CD4-positive, CD25-positive, alpha-beta regulatory T cell (primary cell): Measurements from ENCODE around the gene ATP8A2. TPM values are rescaled to one million over a fixed set of nuclear protein-coding genes. Genes with fewer than 3 reads are reported as not detected.
"Not testable (repeated sequence)": the region's sequence is repeated elsewhere in the genome, so short reads cannot be mapped to it uniquely, and the experiment has no call there.

ENCODE experiments used
- ATAC-seq, 2 donors: fragments of 150-1000 bp; cut with Tn5 transposase; one replicate each; pipeline ENCODE4 v1.10.0; 2021; ENCODE audit warnings: low read depth in 2 of 2, moderate number of reproducible peaks in 2 of 2, moderate library complexity in 1 of 2
- DNase-seq, 3 donors: peaks; one replicate each; pipeline versions ENCODE4 v3.0.0 to v3.0.0-alpha.2; 2012 to 2022; ENCODE audit warnings: mixed read lengths in 1 of 3
- H3K27ac ChIP-seq: one replicate; pipeline ENCODE4 v1.7.0; 2013; ENCODE audit warnings: mild to moderate bottlenecking, low read length; ENCODE audit not compliant: insufficient read depth, poor library complexity, severe bottlenecking
- H3K27me3 ChIP-seq: one replicate; pipeline ENCODE4 v1.7.0; 2013; ENCODE audit warnings: low read length; ENCODE audit not compliant: control insufficient read depth, insufficient read depth
- H3K36me3 ChIP-seq: one replicate; pipeline ENCODE4 v1.7.0; 2013; ENCODE audit warnings: mild to moderate bottlenecking, low read length, moderate library complexity; ENCODE audit not compliant: control insufficient read depth, insufficient read depth
- H3K4me1 ChIP-seq: 2 replicates; pipeline ENCODE4 v1.7.0; 2013; ENCODE audit warnings: mild to moderate bottlenecking, low read length; ENCODE audit not compliant: insufficient read depth, control insufficient read depth, poor library complexity, severe bottlenecking
- H3K4me3 ChIP-seq: one replicate; pipeline ENCODE4 v1.7.0; 2013; ENCODE audit warnings: low read depth, mild to moderate bottlenecking, low read length, moderate library complexity
- H3K9me3 ChIP-seq, 2 experiments: 1 replicate in 1 of 2; 2 replicates in 1 of 2; pipeline ENCODE4 v1.7.0; 2013; ENCODE audit warnings: low read length in 2 of 2, mild to moderate bottlenecking in 1 of 2, moderate library complexity in 1 of 2; ENCODE audit not compliant: control insufficient read depth in 2 of 2
- H3K27ac Mint-ChIP-seq, 3 donors: one replicate each; pipeline ENCODE4 v1.8.0; 2020 to 2022; ENCODE audit warnings: mild to moderate bottlenecking in 3 of 3, mixed read lengths in 3 of 3, moderate library complexity in 2 of 3
- H3K27me3 Mint-ChIP-seq: one replicate; pipeline ENCODE4 v1.8.0; 2022; ENCODE audit warnings: mild to moderate bottlenecking, mixed read lengths
- H3K36me3 Mint-ChIP-seq: one replicate; pipeline ENCODE4 v1.8.0; 2020; ENCODE audit warnings: mixed read lengths
- H3K4me1 Mint-ChIP-seq, 4 donors: one replicate each; pipeline ENCODE4 v1.8.0; 2020 to 2022; ENCODE audit warnings: mixed read lengths in 4 of 4, mild to moderate bottlenecking in 1 of 4
- H3K4me3 Mint-ChIP-seq, 4 donors: one replicate each; pipeline ENCODE4 v1.8.0; 2020 to 2022; ENCODE audit warnings: mild to moderate bottlenecking in 4 of 4, mixed read lengths in 4 of 4, moderate library complexity in 3 of 4
- H3K9me3 Mint-ChIP-seq, 7 donors: one replicate each; pipeline ENCODE4 v1.8.0; 2020 to 2022; ENCODE audit warnings: mixed read lengths in 7 of 7, mild to moderate bottlenecking in 3 of 7, moderate library complexity in 2 of 7
- polyA plus RNA-seq, 4 donors: library from polyadenylated mRNA; unstranded; fragments of 300-500 nt; fragmentation: Illumina TruSeq; gene quantifications; one replicate each; pipeline ENCODE4 v1.2.3, GENCODE V29; 2021
- total RNA-seq: library from RNA; stranded (reverse); gene quantifications from one replicate; pipeline ENCODE4 v1.2.3, GENCODE V29; 2022

The ATP8A2 gene
- total and polyA plus RNA-seq, 5 donors from 2014 or later, result 0.29 to 0.68 (median 0.55) TPM

GRCh38 chr13:25954943-25955342, 583.2 kb downstream of the ATP8A2 start:
- not testable (repeated sequence) for ATAC-seq, H3K36me3 ChIP-seq, DNase-seq, H3K27me3 ChIP-seq, H3K36me3 Mint-ChIP-seq, H3K4me3 ChIP-seq, H3K27ac ChIP-seq, H3K4me1 ChIP-seq, H3K27me3 Mint-ChIP-seq, H3K9me3 ChIP-seq
- peaks cover 0 to 19% (median 3%) of the 10 kb centered on the region in 7 donors for H3K9me3 Mint-ChIP-seq
- H3K4me3 Mint-ChIP-seq, result peak overlapping the region in 1 of 4 donors; percentile 31
- peaks cover 0 to 32% (median 2%) of the 10 kb centered on the region in 4 donors for H3K4me1 Mint-ChIP-seq
- peak overlapping the region in 2 of 3 donors; percentile 23 for H3K27ac Mint-ChIP-seq

- DNase-seq, result no peak
Measured at GRCh38 chr13:25958986-25959385, 587.2 kb downstream of the ATP8A2 start.

GRCh38 chr13:25961294-25961693, 589.5 kb downstream of the ATP8A2 start:
- peaks cover 4% of the 10 kb centered on the region for H3K27me3 Mint-ChIP-seq
- H3K9me3 ChIP-seq, result no peaks in the 10 kb centered on the region
- peaks cover 0 to 13% (median 2%) of the 10 kb centered on the region in 4 donors for H3K4me1 Mint-ChIP-seq
- H3K36me3 Mint-ChIP-seq, result no peaks in the 10 kb centered on the region
- no peaks in the 10 kb centered on the region for H3K36me3 ChIP-seq
- DNase-seq (no peak), ATAC-seq (no peak)
- no peak overlapping the region for H3K4me3 ChIP-seq
- H3K4me3 Mint-ChIP-seq, result no peak overlapping the region
- H3K27ac Mint-ChIP-seq, result no peak overlapping the region
- H3K27ac ChIP-seq, result no peak overlapping the region
- H3K4me1 ChIP-seq, result no peaks in the 10 kb centered on the region
- H3K9me3 Mint-ChIP-seq, result peaks cover 0 to 11% (median 4%) of the 10 kb centered on the region in 7 donors
- H3K27me3 ChIP-seq, result no peaks in the 10 kb centered on the region

More at GRCh38 chr13:25958986-25959385, 587.2 kb downstream of the ATP8A2 start:
- H3K27ac Mint-ChIP-seq, result no peak overlapping the region
- no peak overlapping the region for H3K4me3 ChIP-seq
- H3K36me3 Mint-ChIP-seq, result no peaks in the 10 kb centered on the region
- H3K27me3 Mint-ChIP-seq, result peaks cover 10% of the 10 kb centered on the region
- no peak for ATAC-seq
- no peaks in the 10 kb centered on the region for H3K9me3 ChIP-seq
- peaks cover 0 to 28% (median 2%) of the 10 kb centered on the region in 4 donors for H3K4me1 Mint-ChIP-seq
- no peak overlapping the region for H3K4me3 Mint-ChIP-seq
- no peaks in the 10 kb centered on the region for H3K36me3 ChIP-seq
- no peak overlapping the region for H3K27ac ChIP-seq
- H3K9me3 Mint-ChIP-seq, result peaks cover 1 to 19% (median 4%) of the 10 kb centered on the region in 7 donors
- no peaks in the 10 kb centered on the region for H3K27me3 ChIP-seq
- H3K4me1 ChIP-seq, result peaks cover 3% of the 10 kb centered on the region

GRCh38 chr13:25963674-25964073, 591.9 kb downstream of the ATP8A2 start:
- H3K4me3 ChIP-seq, result no peak overlapping the region
- H3K36me3 ChIP-seq, result no peaks in the 10 kb centered on the region
- no peaks in the 10 kb centered on the region for H3K4me1 ChIP-seq
- DNase-seq, result no peak
- H3K27ac ChIP-seq, result no peak overlapping the region
- no peak overlapping the region for H3K27ac Mint-ChIP-seq
- H3K4me1 Mint-ChIP-seq, result peaks cover 0 to 13% (median 2%) of the 10 kb centered on the region in 4 donors
- no peaks in the 10 kb centered on the region for H3K27me3 ChIP-seq
- no peaks in the 10 kb centered on the region for H3K36me3 Mint-ChIP-seq
- peaks cover 4% of the 10 kb centered on the region for H3K27me3 Mint-ChIP-seq
- H3K9me3 ChIP-seq, result no peaks in the 10 kb centered on the region
- peaks cover 0 to 4% (median 0%) of the 10 kb centered on the region in 7 donors for H3K9me3 Mint-ChIP-seq
- no peak for ATAC-seq
- no peak overlapping the region for H3K4me3 Mint-ChIP-seq

- peaks cover 4% of the 10 kb centered on the region for H3K27me3 Mint-ChIP-seq
- H3K27ac Mint-ChIP-seq, result peak overlapping the region in 2 of 3 donors; percentile 25 to 69
- Histone ChIP-seq H3K9me3 (no peaks in the 10 kb centered on the region), H3K27me3 (no peaks in the 10 kb centered on the region), H3K4me3 (no peak overlapping the region), H3K36me3 (no peaks in the 10 kb centered on the region), H3K4me1 (no peaks in the 10 kb centered on the region), H3K27ac (no peak overlapping the region)
- H3K36me3 Mint-ChIP-seq, result no peaks in the 10 kb centered on the region
- H3K9me3 Mint-ChIP-seq, result peaks cover 0 to 2% (median 0%) of the 10 kb centered on the region in 7 donors
- ATAC-seq (no peak), DNase-seq (no peak)
- H3K4me3 Mint-ChIP-seq, result no peak overlapping the region
- H3K4me1 Mint-ChIP-seq, result peaks cover 0 to 6% (median 2%) of the 10 kb centered on the region in 4 donors
Measured at GRCh38 chr13:25965596-25965995, 593.8 kb downstream of the ATP8A2 start.

- peaks cover 3% of the 10 kb centered on the region for H3K27me3 Mint-ChIP-seq
- ATAC-seq (no peak), DNase-seq (no peak)
- H3K27ac ChIP-seq, result no peak overlapping the region
- no peaks in the 10 kb centered on the region for H3K36me3 Mint-ChIP-seq
- H3K4me1 ChIP-seq, result no peaks in the 10 kb centered on the region
- H3K36me3 ChIP-seq, result no peaks in the 10 kb centered on the region
- H3K27me3 ChIP-seq, result no peaks in the 10 kb centered on the region
- H3K9me3 ChIP-seq, result no peaks in the 10 kb centered on the region
- no peak overlapping the region for H3K4me3 Mint-ChIP-seq
- no peaks in the 10 kb centered on the region for H3K9me3 Mint-ChIP-seq
- H3K27ac Mint-ChIP-seq, result no peak overlapping the region
- H3K4me3 ChIP-seq, result no peak overlapping the region
- peaks cover under 1 to 11% (median 2%) of the 10 kb centered on the region in 4 donors for H3K4me1 Mint-ChIP-seq
Measured at GRCh38 chr13:25966086-25966485, 594.3 kb downstream of the ATP8A2 start.

GRCh38 chr13:25967144-25967543, 595.4 kb downstream of the ATP8A2 start:
- peaks cover 3 to 21% (median 8%) of the 10 kb centered on the region in 4 donors for H3K4me1 Mint-ChIP-seq
- no peaks in the 10 kb centered on the region for H3K36me3 Mint-ChIP-seq
- no peaks in the 10 kb centered on the region for H3K36me3 ChIP-seq
- H3K9me3 ChIP-seq, result no peaks in the 10 kb centered on the region
- no peak overlapping the region for H3K27ac ChIP-seq
- no peaks in the 10 kb centered on the region for H3K9me3 Mint-ChIP-seq
- H3K4me1 ChIP-seq, result peaks cover 5% of the 10 kb centered on the region
- ATAC-seq (no peak), DNase-seq (no peak)
- no peak overlapping the region for H3K4me3 ChIP-seq
- H3K27me3 ChIP-seq, result no peaks in the 10 kb centered on the region
- peak overlapping the region in 1 of 3 donors; percentile 11 for H3K27ac Mint-ChIP-seq
- H3K4me3 Mint-ChIP-seq, result no peak overlapping the region
- H3K27me3 Mint-ChIP-seq, result no peaks in the 10 kb centered on the region

- H3K36me3 Mint-ChIP-seq, result no peaks in the 10 kb centered on the region
- H3K4me1 Mint-ChIP-seq, result peaks cover 16 to 50% (median 25%) of the 10 kb centered on the region in 4 donors
Measured at GRCh38 chr13:25971047-25971446, 599.3 kb downstream of the ATP8A2 start.

More at GRCh38 chr13:25971047-25971446, 599.3 kb downstream of the ATP8A2 start:
- Histone ChIP-seq H3K27me3 (no peaks in the 10 kb centered on the region), H3K4me1 (peaks cover 31% of the 10 kb centered on the region), H3K36me3 (no peaks in the 10 kb centered on the region), H3K27ac (no peak overlapping the region), H3K4me3 (no peak overlapping the region), H3K9me3 (no peaks in the 10 kb centered on the region)
- Mint-ChIP-seq H3K27ac (peak overlapping the region; percentile 44 to 87 (median 81)), H3K9me3 (peaks cover 0 to 2% (median 0%) of the 10 kb centered on the region in 7 donors), H3K4me3 (peak overlapping the region in 2 of 4 donors; percentile 8 to 56), H3K27me3 (no peaks in the 10 kb centered on the region)
- DNase-seq, result no peak
- ATAC-seq, result no peak
